Measurements from ENCODE around the gene TRIOBP. TPM values are rescaled to one million over a fixed set of nuclear protein-coding genes. Genes with fewer than 3 reads are reported as not detected.

The TRIOBP gene
- total RNA-seq, 1 donor from 2014 or later: 108 TPM

DNA sequence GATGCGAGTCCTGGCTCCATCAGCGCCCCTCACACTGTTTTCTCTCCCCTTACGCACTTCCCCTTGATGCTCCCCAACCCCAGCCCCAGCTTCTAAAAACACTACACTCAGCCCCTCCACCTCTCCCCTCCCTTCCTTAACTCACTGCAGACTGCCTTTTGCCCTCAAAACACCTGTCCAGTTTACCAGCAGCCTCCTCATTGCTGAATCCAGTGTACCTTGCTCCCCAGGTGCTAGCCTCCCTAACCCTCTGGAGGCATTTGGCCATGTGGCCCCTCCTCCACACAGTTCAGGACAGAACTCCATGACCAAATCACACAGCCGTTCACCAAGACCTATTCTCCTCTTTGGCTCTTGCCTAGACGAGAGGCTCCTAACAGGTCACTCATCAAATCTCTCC lies 123.5 kb downstream of the TRIOBP start:
- H3K27me3 ChIP-seq: no peaks in the 10 kb centered on the region

DNA sequence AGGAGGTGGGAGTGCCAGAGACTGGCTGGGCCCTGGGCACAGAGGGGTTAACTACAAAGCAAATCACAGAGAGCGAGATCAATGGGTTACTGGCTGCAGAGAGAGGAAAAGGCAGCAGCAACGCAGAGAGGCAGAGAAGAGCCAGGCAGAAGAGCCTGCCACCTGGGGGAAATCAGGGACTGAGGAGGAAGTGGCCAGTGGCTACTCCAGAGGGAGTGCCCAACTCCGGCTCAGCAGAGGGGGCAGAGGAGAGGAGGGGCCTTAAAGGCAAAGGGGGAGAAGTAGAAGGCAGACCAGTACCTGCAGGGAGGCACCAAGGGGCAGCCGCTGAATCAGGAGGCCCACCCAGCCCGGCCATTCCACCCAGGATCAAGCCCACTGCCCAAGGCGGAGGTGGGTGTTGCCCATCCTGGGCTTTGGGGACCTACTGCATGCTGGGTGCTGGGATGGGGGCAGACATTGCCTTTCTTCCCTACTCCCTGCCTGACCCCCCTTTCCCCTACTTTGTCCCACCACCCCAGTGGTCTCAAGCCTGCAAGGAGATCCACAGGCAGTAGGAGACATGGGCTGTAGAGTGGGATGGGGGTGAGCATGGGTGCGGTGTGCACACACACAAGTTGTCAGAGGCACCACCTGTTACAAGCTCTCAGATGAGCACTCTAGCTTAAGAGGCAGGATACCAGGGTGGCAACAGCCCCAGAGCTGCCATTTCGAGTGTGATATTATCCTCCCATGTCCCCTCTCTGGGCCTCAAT lies 125.4 kb downstream of the TRIOBP start:
- Histone ChIP-seq H3K27ac (no peak overlapping the region), H3K4me3 (no peak overlapping the region), H3K4me1 (peaks cover 23% of the 10 kb centered on the region), H3K9me3 (no peaks in the 10 kb centered on the region), H3K36me3 (no peaks in the 10 kb centered on the region), H3K27me3 (no peaks in the 10 kb centered on the region)
- intact Hi-C loops (cut with DNase I): loop anchor here (2.0 kb wide), 1 partner anchor 143 kb away; no protein-coding TSS in a partner anchor
- TF ChIP-seq POLR2AphosphoS5 (IDR thresholded peaks at IDR 0.05; ENCODE audit: insufficient read depth in 1 of 2, low read depth in 1 of 2) (no peak), POLR2A (IDR thresholded peaks at IDR 0.05) (no peak)
- TF ChIP-seq, protein P1, sequence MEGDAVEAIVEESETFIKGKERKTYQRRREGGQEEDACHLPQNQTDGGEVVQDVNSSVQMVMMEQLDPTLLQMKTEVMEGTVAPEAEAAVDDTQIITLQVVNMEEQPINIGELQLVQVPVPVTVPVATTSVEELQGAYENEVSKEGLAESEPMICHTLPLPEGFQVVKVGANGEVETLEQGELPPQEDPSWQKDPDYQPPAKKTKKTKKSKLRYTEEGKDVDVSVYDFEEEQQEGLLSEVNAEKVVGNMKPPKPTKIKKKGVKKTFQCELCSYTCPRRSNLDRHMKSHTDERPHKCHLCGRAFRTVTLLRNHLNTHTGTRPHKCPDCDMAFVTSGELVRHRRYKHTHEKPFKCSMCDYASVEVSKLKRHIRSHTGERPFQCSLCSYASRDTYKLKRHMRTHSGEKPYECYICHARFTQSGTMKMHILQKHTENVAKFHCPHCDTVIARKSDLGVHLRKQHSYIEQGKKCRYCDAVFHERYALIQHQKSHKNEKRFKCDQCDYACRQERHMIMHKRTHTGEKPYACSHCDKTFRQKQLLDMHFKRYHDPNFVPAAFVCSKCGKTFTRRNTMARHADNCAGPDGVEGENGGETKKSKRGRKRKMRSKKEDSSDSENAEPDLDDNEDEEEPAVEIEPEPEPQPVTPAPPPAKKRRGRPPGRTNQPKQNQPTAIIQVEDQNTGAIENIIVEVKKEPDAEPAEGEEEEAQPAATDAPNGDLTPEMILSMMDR (IDR thresholded peaks at IDR 0.05): no peak
- DNase-seq (ENCODE audit: extremely low spot score in 2 of 2): no peak

More for the DNA sequence above, 123.5 kb downstream of the TRIOBP start:
- Histone ChIP-seq H3K36me3 (no peaks in the 10 kb centered on the region), H3K4me1 (peaks cover 20% of the 10 kb centered on the region), H3K9me3 (no peaks in the 10 kb centered on the region), H3K27ac (no peak overlapping the region), H3K4me3 (no peak overlapping the region)
- intact Hi-C loops (cut with DNase I): loop anchor here (2.0 kb wide), 1 partner anchor 74 kb away; no protein-coding TSS in a partner anchor
- no peak for TF ChIP-seq POLR2AphosphoS5 (IDR thresholded peaks at IDR 0.05; ENCODE audit: insufficient read depth in 1 of 2, low read depth in 1 of 2)
- TF ChIP-seq, protein P1 (IDR thresholded peaks at IDR 0.05): no peak
- no peak for DNase-seq (ENCODE audit: extremely low spot score in 2 of 2)

DNA sequence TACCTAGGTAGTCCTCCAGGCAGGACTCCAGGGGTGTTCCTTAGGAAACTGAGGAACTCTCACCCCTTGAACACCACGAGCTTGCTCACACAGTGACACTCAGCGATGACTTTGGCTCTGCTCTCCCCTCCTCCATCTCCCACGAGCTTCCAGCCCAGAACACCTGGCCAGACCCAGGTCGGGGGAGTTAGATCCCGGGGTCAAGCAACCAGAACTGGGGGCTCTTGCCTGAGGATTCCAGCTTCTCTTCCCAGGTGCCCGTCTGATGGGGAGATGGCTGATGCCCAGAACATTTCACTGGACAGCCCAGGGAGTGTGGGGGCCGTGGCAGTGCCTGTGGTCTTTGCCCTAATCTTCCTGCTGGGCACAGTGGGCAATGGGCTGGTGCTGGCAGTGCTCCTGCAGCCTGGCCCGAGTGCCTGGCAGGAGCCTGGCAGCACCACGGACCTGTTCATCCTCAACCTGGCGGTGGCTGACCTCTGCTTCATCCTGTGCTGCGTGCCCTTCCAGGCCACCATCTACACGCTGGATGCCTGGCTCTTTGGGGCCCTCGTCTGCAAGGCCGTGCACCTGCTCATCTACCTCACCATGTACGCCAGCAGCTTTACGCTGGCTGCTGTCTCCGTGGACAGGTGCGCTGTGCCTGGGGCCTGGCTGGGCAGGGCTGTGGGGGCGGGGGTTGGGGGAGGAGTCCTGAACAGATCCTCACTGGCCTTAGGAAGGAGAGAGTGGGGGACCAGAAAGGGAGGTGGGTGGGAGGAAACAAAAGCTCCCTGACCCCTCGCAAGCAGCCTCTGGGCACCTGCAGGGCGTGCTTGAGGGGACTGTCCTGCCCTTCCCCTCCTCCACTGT lies 126.5 kb downstream of the TRIOBP start, which contains the start of gene GALR3:
TSS of gene GALR3 (plus strand) at position 249 of the 852 bp plus-strand sequence. CDS start at position 274, 25 bp downstream.
- intact Hi-C loops (cut with DNase I): loop anchor here (2.0 kb wide), 1 partner anchor 141 kb away; no protein-coding TSS in a partner anchor
- H3K27ac ChIP-seq: no peak within 1 kb of the TSS
- DNase-seq (ENCODE audit: extremely low spot score in 2 of 2): no peak
- H3K9me3 ChIP-seq: no peaks in the 10 kb centered on the region
- H3K36me3 ChIP-seq: no peaks in the 10 kb centered on the region
- TF ChIP-seq POLR2A (IDR thresholded peaks at IDR 0.05) (no peak), POLR2AphosphoS5 (IDR thresholded peaks at IDR 0.05; ENCODE audit: insufficient read depth in 1 of 2, low read depth in 1 of 2) (no peak)
- TF ChIP-seq, protein P1 (IDR thresholded peaks at IDR 0.05): no peak
- no peaks in the 10 kb centered on the region for H3K27me3 ChIP-seq
- H3K4me1 ChIP-seq: peaks cover 14% of the 10 kb centered on the region
- no peak within 1 kb of the TSS for H3K4me3 ChIP-seq

DNA sequence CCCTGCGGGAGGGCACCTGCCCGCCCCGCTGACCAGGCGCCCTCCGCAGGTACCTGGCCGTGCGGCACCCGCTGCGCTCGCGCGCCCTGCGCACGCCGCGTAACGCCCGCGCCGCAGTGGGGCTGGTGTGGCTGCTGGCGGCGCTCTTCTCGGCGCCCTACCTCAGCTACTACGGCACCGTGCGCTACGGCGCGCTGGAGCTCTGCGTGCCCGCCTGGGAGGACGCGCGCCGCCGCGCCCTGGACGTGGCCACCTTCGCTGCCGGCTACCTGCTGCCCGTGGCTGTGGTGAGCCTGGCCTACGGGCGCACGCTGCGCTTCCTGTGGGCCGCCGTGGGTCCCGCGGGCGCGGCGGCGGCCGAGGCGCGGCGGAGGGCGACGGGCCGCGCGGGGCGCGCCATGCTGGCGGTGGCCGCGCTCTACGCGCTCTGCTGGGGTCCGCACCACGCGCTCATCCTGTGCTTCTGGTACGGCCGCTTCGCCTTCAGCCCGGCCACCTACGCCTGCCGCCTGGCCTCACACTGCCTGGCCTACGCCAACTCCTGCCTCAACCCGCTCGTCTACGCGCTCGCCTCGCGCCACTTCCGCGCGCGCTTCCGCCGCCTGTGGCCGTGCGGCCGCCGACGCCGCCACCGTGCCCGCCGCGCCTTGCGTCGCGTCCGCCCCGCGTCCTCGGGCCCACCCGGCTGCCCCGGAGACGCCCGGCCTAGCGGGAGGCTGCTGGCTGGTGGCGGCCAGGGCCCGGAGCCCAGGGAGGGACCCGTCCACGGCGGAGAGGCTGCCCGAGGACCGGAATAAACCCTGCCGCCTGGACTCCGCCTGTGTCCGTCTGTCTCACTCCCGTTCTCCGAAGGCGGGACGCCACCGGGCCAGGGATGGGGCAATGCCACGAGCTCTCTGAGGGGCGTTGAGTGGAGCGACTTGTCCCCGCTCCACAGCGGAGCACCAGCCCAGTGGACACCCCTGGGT lies 128.1 kb downstream of the TRIOBP start:
- no peak overlapping the region for H3K27ac ChIP-seq
- TF ChIP-seq POLR2A (IDR thresholded peaks at IDR 0.05) (no peak), POLR2AphosphoS5 (IDR thresholded peaks at IDR 0.05; ENCODE audit: insufficient read depth in 1 of 2, low read depth in 1 of 2) (no peak)
- TF ChIP-seq, protein P1 (IDR thresholded peaks at IDR 0.05): no peak
- peak overlapping the region; percentile 21 to 44 for H3K4me3 ChIP-seq
- intact Hi-C loops (cut with DNase I): no loop called here
- H3K4me1 ChIP-seq: peaks cover 6% of the 10 kb centered on the region
- H3K27me3 ChIP-seq: no peaks in the 10 kb centered on the region
- no peaks in the 10 kb centered on the region for H3K9me3 ChIP-seq
- DNase-seq (ENCODE audit: extremely low spot score in 2 of 2): no peak
- no peaks in the 10 kb centered on the region for H3K36me3 ChIP-seq

Small RNA genes lying within 50 kb of the gene (small RNA-seq; reads per million reads assigned to genes)
- not detected for gene RN7SL385P

Other genes with a start within 250 kb of the TRIOBP start
- 15.2 TPM for gene MFNG, start 210.7 kb upstream of the TRIOBP start, total RNA-seq
- gene CARD10, start 177.6 kb upstream of the TRIOBP start, total RNA-seq: 11.0 TPM
- gene CDC42EP1, start 136.6 kb upstream of the TRIOBP start, total RNA-seq: 46.2 TPM
- gene LGALS2, start 117.0 kb upstream of the TRIOBP start, total RNA-seq: not detected
- gene GGA1, start 88.2 kb upstream of the TRIOBP start, total RNA-seq: 45.7 TPM
- gene SH3BP1, start 57.4 kb upstream of the TRIOBP start, total RNA-seq: 34.1 TPM
- gene PDXP, start 38.3 kb upstream of the TRIOBP start, total RNA-seq: 6.4 TPM
- gene LGALS1, start 21.4 kb upstream of the TRIOBP start, total RNA-seq: 1,638 TPM
- 28.2 TPM for gene NOL12, start 10.7 kb upstream of the TRIOBP start, total RNA-seq
- 7.6 TPM for gene GCAT, start 110.9 kb downstream of the TRIOBP start, total RNA-seq
- gene GALR3, start 126.3 kb downstream of the TRIOBP start, total RNA-seq: not detected
- 56.7 TPM for gene ANKRD54, start 147.3 kb downstream of the TRIOBP start, total RNA-seq
- gene EIF3L, start 152.4 kb downstream of the TRIOBP start, total RNA-seq: 338 TPM
- 112 TPM for gene MICALL1, start 209.2 kb downstream of the TRIOBP start, total RNA-seq